Measurements from ENCODE around the gene MGRN1. TPM values are rescaled to one million over a fixed set of nuclear protein-coding genes. Genes with fewer than 3 reads are reported as not detected.

The MGRN1 gene
- total RNA-seq, 1 experiment from 2014 or later = 54.6 TPM

DNA sequence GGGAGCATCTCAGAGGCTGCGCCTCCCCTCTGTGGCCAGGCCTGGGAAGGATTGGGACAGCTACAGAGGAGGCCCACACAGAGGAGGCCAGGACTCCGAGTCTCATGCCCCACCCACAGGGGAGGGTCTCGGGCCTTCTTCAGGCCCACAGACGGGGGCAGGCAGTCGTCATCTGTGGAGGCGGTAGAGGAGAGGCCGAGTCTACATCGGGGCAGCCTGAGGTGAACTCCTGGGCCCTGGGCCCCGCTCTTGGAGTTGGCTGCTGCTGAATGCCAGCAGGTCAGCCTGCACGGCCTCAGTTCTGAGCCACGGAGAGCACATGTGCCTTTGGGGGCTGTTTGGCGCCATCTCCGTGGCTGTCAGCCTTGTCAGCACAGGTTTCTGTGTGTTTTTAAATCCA lies 60.7 kb downstream of the MGRN1 start:
- H3K27me3 ChIP-seq (replicated peaks; ENCODE audit: insufficient read depth, low read depth, low read length, poor library complexity) = no peaks in the 10 kb centered on the region
- BruUV-seq (replicated peaks) = no TSS peak
- DNase-seq (ENCODE audit: low spot score) = no peak
- ChIA-PET CTCF (no interaction called here), POLR2A (ENCODE audit: low non-redundant PET) (no interaction called here)
- no peaks in the 10 kb centered on the region for H3K9me3 ChIP-seq (ENCODE audit: low read depth, low read length, poor library complexity, severe bottlenecking)
- no peaks in the 10 kb centered on the region for H3K4me1 ChIP-seq (ENCODE audit: insufficient read depth, low read length, poor library complexity, severe bottlenecking)
- TF ChIP-seq CTCF (conservative IDR thresholded peaks at IDR 0.05; ENCODE audit: low read depth, low read length) (no peak), EZH2 (IDR thresholded peaks at IDR 0.05; ENCODE audit: borderline replicate concordance, low read depth, low read length, poor library complexity, severe bottlenecking) (no peak)
- H3K36me3 ChIP-seq (ENCODE audit: insufficient read depth, low read length, poor library complexity, severe bottlenecking) = no peaks in the 10 kb centered on the region
- H3K27ac ChIP-seq (ENCODE audit: low read depth, low read length, poor library complexity, severe bottlenecking) = no peak overlapping the region
- intact Hi-C loops (cut with micrococcal nuclease; ENCODE audit: unreplicated experiment) = no loop called here
- H3K4me3 ChIP-seq (ENCODE audit: low read depth, low read length, poor library complexity, severe bottlenecking) = no peak overlapping the region

DNA sequence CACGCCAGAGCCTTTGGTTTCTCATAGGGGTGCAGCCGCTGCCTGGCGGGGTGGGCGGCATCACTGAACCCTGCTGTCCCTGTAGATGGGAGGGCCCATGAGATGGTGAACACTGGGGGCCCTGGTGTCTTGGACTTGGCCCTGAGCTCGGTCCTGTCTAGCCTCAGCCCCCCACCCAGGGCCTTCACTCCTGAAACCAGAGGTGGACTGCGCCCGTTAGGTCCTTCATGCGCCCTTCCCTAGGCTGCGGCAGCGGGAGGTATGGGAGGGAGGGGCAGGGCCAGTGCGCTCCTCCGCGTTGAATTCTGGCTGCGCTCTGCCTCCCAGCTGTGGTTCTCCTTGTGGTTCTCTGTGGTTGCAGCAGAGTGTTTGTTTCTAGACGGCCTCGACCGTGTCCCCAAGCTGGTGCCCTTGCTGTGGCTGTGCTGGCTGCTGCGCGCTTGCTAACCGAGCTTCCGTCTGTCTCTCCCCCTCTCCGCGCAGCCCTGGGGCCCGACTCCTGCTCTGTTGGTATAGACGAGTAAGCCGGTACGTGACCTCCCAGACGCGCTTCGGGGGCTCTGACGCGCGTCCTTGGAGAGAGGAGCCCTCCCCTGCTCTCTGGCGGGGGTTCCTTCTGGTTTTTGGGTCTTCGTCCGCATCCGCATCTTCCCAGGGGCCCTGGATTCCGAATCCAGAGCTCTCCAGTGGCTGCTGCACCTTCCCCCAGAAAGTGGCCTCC lies 61.3 kb downstream of the MGRN1 start:
- no TSS peak for BruUV-seq (replicated peaks)
- DNase-seq (ENCODE audit: low spot score) = no peak
- TF ChIP-seq EZH2 (IDR thresholded peaks at IDR 0.05; ENCODE audit: borderline replicate concordance, low read depth, low read length, poor library complexity, severe bottlenecking) (no peak), CTCF (conservative IDR thresholded peaks at IDR 0.05; ENCODE audit: low read depth, low read length) (no peak)
- intact Hi-C loops (cut with micrococcal nuclease; ENCODE audit: unreplicated experiment) = no loop called here
- Histone ChIP-seq H3K36me3 (ENCODE audit: insufficient read depth, low read length, poor library complexity, severe bottlenecking) (no peaks in the 10 kb centered on the region), H3K4me1 (ENCODE audit: insufficient read depth, low read length, poor library complexity, severe bottlenecking) (no peaks in the 10 kb centered on the region), H3K4me3 (ENCODE audit: low read depth, low read length, poor library complexity, severe bottlenecking) (no peak overlapping the region), H3K27ac (ENCODE audit: low read depth, low read length, poor library complexity, severe bottlenecking) (no peak overlapping the region), H3K27me3 (replicated peaks; ENCODE audit: insufficient read depth, low read depth, low read length, poor library complexity) (no peaks in the 10 kb centered on the region), H3K9me3 (ENCODE audit: low read depth, low read length, poor library complexity, severe bottlenecking) (no peaks in the 10 kb centered on the region)
- ChIA-PET POLR2A (ENCODE audit: low non-redundant PET) (no interaction called here), CTCF (no interaction called here)

DNA sequence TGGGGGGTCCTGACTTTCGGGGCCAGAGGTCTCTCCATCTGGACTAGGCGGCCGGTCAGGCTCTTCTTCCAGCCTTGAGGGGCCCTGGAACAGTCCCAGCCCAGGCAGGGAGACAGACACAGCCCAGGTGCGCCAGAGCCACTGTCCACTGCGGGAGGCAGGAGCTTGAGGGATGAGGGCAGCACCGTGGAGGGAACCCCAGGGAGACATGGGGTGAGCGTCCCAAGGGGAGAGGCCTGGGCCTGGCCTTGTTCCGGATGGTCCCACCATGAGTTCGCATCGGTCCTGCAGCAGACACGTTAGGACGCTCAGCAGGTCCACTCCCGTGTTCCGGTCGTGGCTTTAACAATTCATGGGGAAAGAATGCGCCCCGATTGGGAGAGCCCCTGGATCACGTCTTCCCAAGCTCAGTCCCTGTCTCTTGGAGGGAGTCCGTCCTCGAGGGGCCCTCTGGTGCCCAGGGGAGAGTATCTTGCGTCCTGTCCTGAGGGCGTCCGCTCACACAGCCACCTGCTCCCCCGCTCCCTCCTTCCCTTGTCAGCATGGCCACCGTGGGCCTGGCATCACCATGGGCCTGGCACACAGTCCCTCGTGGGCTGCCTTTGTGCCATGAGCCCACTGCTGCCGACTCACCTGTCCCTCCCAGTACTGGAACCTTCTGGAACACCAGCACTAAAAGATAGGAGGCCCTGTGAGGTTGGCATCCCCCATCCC lies 62.0 kb downstream of the MGRN1 start:
- no peak overlapping the region for H3K27ac ChIP-seq (ENCODE audit: low read depth, low read length, poor library complexity, severe bottlenecking)
- H3K4me1 ChIP-seq (ENCODE audit: insufficient read depth, low read length, poor library complexity, severe bottlenecking) = no peaks in the 10 kb centered on the region
- no peak overlapping the region for H3K4me3 ChIP-seq (ENCODE audit: low read depth, low read length, poor library complexity, severe bottlenecking)
- BruUV-seq (replicated peaks) = no TSS peak
- CTCF ChIA-PET = no interaction called here
- TF ChIP-seq EZH2 (IDR thresholded peaks at IDR 0.05; ENCODE audit: borderline replicate concordance, low read depth, low read length, poor library complexity, severe bottlenecking) (no peak), CTCF (conservative IDR thresholded peaks at IDR 0.05; ENCODE audit: low read depth, low read length) (no peak)
- no peaks in the 10 kb centered on the region for H3K9me3 ChIP-seq (ENCODE audit: low read depth, low read length, poor library complexity, severe bottlenecking)
- intact Hi-C loops (cut with micrococcal nuclease; ENCODE audit: unreplicated experiment) = no loop called here
- POLR2A ChIA-PET (ENCODE audit: low non-redundant PET) = no interaction called here
- no peak for DNase-seq (ENCODE audit: low spot score)
- H3K36me3 ChIP-seq (ENCODE audit: insufficient read depth, low read length, poor library complexity, severe bottlenecking) = no peaks in the 10 kb centered on the region
- H3K27me3 ChIP-seq (replicated peaks; ENCODE audit: insufficient read depth, low read depth, low read length, poor library complexity) = no peaks in the 10 kb centered on the region
